Heart left ventricle (tissue), 16 donors: Measurements from ENCODE around the gene KIF4A. TPM values are rescaled to one million over a fixed set of nuclear protein-coding genes. Genes with fewer than 3 reads are reported as not detected.

ENCODE experiments used
- ATAC-seq, 4 donors: fragments of 200-7000 bp; cut with Tn5 transposase; one replicate each; pipeline ENCODE4 v1.9.1; 2020 to 2022; ENCODE audit warnings: moderate library complexity in 4 of 4, mild to moderate bottlenecking in 3 of 4, moderate number of reproducible peaks in 1 of 4
- DNase-seq, 5 donors: peaks; one replicate each; pipeline ENCODE4 v3.0.0-alpha.2; 2020
- H3K27ac ChIP-seq, 12 donors: fragments of 200-600 bp; sonication (generic) in 4 of 12; one replicate each; pipeline versions ENCODE4 v1.5.0 to v1.8.0; 2016 to 2022; ENCODE audit warnings: mild to moderate bottlenecking in 2 of 12
- H3K27me3 ChIP-seq, 9 donors: fragments of 200-600 bp; sonication (generic) in 2 of 9; one replicate each; pipeline versions ENCODE4 v1.5.1 to v1.8.0; 2016 to 2022; ENCODE audit warnings: mild to moderate bottlenecking in 3 of 9
- H3K36me3 ChIP-seq, 9 donors: fragments of 200-600 bp; sonication (generic) in 2 of 9; one replicate each; pipeline versions ENCODE4 v1.5.0 to v1.8.0; 2018 to 2022; ENCODE audit warnings: mild to moderate bottlenecking in 2 of 9
- H3K4me1 ChIP-seq, 12 donors: fragments of 200-600 bp; sonication (generic) in 4 of 12; one replicate each; pipeline versions ENCODE4 v1.5.0 to v1.8.0; 2016 to 2022; ENCODE audit warnings: mild to moderate bottlenecking in 3 of 12
- H3K4me3 ChIP-seq, 12 donors: fragments of 200-600 bp; sonication (generic) in 4 of 12; one replicate each; pipeline versions ENCODE4 v1.5.0 to v1.8.0; 2017 to 2022; ENCODE audit warnings: mild to moderate bottlenecking in 9 of 12, moderate library complexity in 4 of 12
- H3K9me3 ChIP-seq, 12 donors: fragments of 200-600 bp; sonication (generic) in 4 of 12; one replicate each; pipeline versions ENCODE4 v1.5.0 to v1.8.0; 2016 to 2022; ENCODE audit warnings: mild to moderate bottlenecking in 1 of 12
- POLR2A ChIP-seq, 2 donors: fragments of 450-650 bp; IDR thresholded peaks; one replicate each; pipeline ENCODE4 v1.6.1; 2017; ENCODE audit warnings: antibody characterized with exemption in 2 of 2, mild to moderate bottlenecking in 2 of 2, moderate library complexity in 2 of 2
- WGBS, 4 donors: extraction: QIAGEN DNeasy Blood & Tissue Kit in 2 of 4; methylation state at CpG; one replicate each; pipeline versions ENCODE4 v1.1.5 to v1.1.7; 2013 to 2018; 5-methylcytosine and 5-hydroxymethylcytosine counted together
- intact Hi-C, 10 donors: fragments of 100-400 bp; cut with DNase I; formaldehyde crosslinking; loops; one replicate each; pipeline versions ENCODE4 v1.11.1 to v1.14.2; 2022
- polyA plus RNA-seq, 2 donors: library from polyadenylated mRNA; stranded (reverse); fragments of 200-250 nt; gene quantifications; one replicate each; pipeline ENCODE4 v1.2.3, GENCODE V29; 2013
- total RNA-seq, 9 donors: library from RNA; depleted of rRNA in 2 of 9; stranded (reverse); fragments of >200 nt in 2 of 9; fragmentation: NEBNext Ultra II Directional in 3 of 9; extraction: Animal tissue kit (Norgen Biotek cat#: 25700) in 3 of 9; gene quantifications; one replicate each; pipeline versions ENCODE4 v1.1.0 to v1.2.4, GENCODE V29; 2016 to 2023
- TF ChIP-seq, protein P1 (sequence below), 12 donors: fragments of 200-600 bp; sonication (generic) in 4 of 12; IDR thresholded peaks; one replicate each; pipeline versions ENCODE4 v1.5.0 to v1.8.0; 2018 to 2022; ENCODE audit warnings: antibody characterized with exemption in 12 of 12, mild to moderate bottlenecking in 5 of 12
- donor health status: ischemic (EF 13 %, LVEDD 7.1; RV severe dilation, severe dysfunction).
- donor health status: healthy with polysubstance abuse.
- donor health status: DM: no; HTN: yes; CAD: no.
- donor health status: DM: no; HTN: no; CAD: no.
- donor health status: ischemic (EF 25% LVEDD 6.9; RV normal size, moderate dysfunction).
- donor health status: ischemic (EF 25% LVEDD 5.7; RV mildly dilated, moderate dysfunction).
- donor health status: healthy.
- donor health status: DM: yes; HTN: yes; CAD: no.
- donor health status: ischemic (EF 35%, LVEDD 5.7; RV mildly dilated, moderate dysfunction).
- donor health status: nonischemic (EF 11% LVEDD 7.7; RV severe dilation, severe dysfunction).
- donor health status: DM: yes; HTN: yes; CAD: no.
- donor health status: PGD.
- donor health status: ischemic (EF 29% LVEDD 5.4; RV normal size, mild dysfunction).
- donor health status: nonischemic (EF 23%, LVEDD 6.1; RV moderate dilation, normal function).

The KIF4A gene
- total and polyA plus RNA-seq, 11 donors = 0.04 to 4.1 (median 0.18) TPM; not detected in 2

DNA sequence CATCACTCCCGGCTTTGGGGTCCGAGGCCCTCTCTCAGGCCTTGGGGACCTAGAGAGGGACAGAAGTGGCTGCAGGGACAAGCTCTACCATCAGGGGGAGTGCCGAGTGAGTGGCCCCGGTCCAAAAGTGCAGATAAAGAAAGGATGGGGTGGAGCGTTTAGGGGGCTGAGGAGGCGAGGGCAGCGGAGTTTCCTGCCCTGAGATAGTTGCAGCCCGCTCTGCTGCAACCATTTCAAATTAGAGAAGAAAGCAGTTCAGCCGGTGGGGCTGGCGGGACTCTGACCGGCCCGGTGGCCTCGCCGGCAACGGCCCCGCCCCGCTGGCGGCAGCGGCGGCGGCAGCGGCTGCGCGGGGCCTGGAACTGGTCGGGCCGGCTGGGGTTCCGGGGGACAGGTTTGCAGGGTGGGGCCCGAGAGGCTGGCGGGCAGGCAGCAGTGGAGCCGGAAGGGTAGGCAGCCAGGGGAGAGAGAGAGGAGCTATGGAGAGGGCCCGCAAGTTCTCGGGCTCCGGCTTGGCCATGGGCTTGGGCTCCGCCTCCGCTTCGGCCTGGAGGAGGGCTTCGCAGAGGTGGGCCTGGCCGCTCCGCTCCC lies 162.3 kb downstream of the KIF4A start:
- intact Hi-C loops = loop anchor here in 8 of 10 donors (2.0 to 10.0 kb wide), 5 partner anchors 100 to 213 kb away; no protein-coding TSS in a partner anchor
- peak in 3 of 4 donors; percentile 49 to 55 (median 54) for ATAC-seq
- peaks cover 0 to 15% (median 0%) of the 10 kb centered on the region in 12 donors for H3K4me1 ChIP-seq
- H3K9me3 ChIP-seq = no peaks in the 10 kb centered on the region
- no peak for TF ChIP-seq POLR2A (IDR thresholded peaks at IDR 0.05)
- TF ChIP-seq, protein P1, sequence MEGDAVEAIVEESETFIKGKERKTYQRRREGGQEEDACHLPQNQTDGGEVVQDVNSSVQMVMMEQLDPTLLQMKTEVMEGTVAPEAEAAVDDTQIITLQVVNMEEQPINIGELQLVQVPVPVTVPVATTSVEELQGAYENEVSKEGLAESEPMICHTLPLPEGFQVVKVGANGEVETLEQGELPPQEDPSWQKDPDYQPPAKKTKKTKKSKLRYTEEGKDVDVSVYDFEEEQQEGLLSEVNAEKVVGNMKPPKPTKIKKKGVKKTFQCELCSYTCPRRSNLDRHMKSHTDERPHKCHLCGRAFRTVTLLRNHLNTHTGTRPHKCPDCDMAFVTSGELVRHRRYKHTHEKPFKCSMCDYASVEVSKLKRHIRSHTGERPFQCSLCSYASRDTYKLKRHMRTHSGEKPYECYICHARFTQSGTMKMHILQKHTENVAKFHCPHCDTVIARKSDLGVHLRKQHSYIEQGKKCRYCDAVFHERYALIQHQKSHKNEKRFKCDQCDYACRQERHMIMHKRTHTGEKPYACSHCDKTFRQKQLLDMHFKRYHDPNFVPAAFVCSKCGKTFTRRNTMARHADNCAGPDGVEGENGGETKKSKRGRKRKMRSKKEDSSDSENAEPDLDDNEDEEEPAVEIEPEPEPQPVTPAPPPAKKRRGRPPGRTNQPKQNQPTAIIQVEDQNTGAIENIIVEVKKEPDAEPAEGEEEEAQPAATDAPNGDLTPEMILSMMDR (IDR thresholded peaks at IDR 0.05) = peak; percentile 26 to 71 (median 58)
- peak overlapping the region in 9 of 12 donors; percentile 19 to 76 (median 43) for H3K27ac ChIP-seq
- no peaks in the 10 kb centered on the region for H3K36me3 ChIP-seq
- WGBS, 4 donors = 1 to 49% (median 22%) methylated on average over 38 to 39 of the region's 39 CpGs
- H3K4me3 ChIP-seq = peak overlapping the region; percentile 26 to 78 (median 61)
- DNase-seq = peak; percentile 40 to 68 (median 48)
- H3K27me3 ChIP-seq = peaks cover 0 to 29% (median 0%) of the 10 kb centered on the region in 9 donors

DNA sequence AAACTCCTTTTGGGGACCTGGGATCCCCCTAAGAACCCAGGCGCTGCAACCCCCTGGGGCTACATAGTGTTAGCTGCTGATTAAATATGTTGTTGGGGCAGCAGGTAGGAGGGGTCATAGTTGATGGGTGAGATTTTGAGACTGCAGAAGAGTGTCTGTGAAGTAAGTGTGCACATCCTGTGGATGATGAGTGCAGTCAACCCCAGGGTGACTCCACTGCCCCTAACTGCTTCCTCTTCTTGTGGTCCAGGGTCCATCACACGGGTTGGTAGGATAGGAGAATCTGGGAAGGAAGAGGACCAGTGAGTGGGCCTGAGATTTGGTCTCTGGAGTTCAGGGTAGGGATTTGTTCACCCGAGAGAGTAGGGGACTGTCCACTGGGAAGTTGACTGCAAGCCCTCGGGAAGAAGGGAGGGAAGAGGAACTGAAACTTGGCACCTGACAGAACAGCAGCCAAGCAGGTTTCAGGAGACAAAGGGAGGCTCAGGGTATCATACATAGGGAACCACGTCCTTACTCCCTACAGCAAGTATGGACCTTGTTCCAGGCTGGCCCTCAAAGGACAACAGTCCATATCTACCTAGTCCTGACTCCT lies 163.2 kb downstream of the KIF4A start:
- DNase-seq (no peak), ATAC-seq (no peak)
- intact Hi-C loops = loop anchor here in 8 of 10 donors (2.0 to 10.0 kb wide), 5 partner anchors 99 to 212 kb away; no protein-coding TSS in a partner anchor
- Histone ChIP-seq H3K27ac (peak overlapping the region in 1 of 12 donors; percentile 49), H3K9me3 (no peaks in the 10 kb centered on the region), H3K27me3 (peaks cover 0 to 28% (median 0%) of the 10 kb centered on the region in 9 donors), H3K4me3 (peak overlapping the region in 9 of 12 donors; percentile 51 to 78 (median 62)), H3K36me3 (no peaks in the 10 kb centered on the region), H3K4me1 (peaks cover 0 to 15% (median 0%) of the 10 kb centered on the region in 12 donors)
- 59 to 69% (median 65%) methylated on average over 5 of the region's 5 CpGs for WGBS, 4 donors
- no peak for TF ChIP-seq POLR2A (IDR thresholded peaks at IDR 0.05)
- TF ChIP-seq, protein P1 (IDR thresholded peaks at IDR 0.05) = no peak

DNA sequence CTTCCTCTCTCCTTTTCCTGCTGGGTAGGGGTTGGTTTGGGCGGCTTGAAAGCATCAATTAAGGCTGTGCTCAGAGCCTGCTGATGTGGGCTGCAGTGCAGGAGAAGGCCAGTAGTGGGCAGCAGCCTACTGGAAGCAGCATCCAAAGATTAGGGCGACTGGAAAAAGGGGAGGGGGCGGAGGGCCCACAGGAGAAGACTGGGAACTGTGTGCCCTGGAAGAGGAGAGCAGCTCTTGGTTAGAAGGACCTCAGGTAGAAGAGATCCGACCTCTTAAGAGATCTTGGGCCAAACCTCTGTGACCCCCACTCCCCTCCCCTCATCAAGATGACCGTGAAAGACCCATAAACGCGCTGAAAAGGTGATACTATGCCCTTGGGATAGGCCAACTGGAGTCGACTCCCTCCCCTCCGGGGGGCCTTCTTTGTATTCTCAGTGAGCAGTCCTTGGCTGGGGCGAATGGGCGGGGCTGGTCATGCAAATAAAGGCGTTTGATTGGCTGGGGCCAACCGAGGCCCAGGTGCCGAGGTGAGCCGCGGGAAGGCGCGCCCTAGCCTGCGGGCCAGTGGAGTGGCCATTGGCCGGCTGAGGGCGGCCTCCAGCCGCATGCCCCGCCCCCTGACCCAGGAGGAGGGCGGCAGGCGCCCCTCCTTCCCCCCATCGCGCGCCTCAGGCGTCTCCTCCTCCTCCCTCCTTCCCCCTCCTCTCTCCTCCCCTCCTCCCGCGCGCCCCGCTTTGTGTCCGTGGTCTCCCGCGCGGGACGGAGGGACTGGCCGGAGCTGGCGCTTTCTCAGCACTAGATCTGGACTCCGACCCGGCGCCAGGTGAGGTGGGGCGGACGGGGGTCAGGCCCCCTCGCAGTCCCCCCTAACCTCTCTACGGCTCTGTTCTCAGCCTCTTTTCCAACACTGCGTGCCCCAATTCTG lies 164.8 kb downstream of the KIF4A start:
- H3K4me1 ChIP-seq = peaks cover 0 to 15% (median 2%) of the 10 kb centered on the region in 12 donors
- DNase-seq (peak; percentile 56 to 83 (median 78)), ATAC-seq (peak; percentile 87 to 92 (median 88))
- H3K27ac ChIP-seq = peak overlapping the region; percentile 40 to 87 (median 76)
- peak overlapping the region in 11 of 12 donors; percentile 39 to 69 (median 57) for H3K4me3 ChIP-seq
- H3K9me3 ChIP-seq = no peaks in the 10 kb centered on the region
- 23 to 51% (median 29%) methylated on average over 39 to 47 of the region's 48 CpGs for WGBS, 4 donors
- no peaks in the 10 kb centered on the region for H3K36me3 ChIP-seq
- peaks cover 0 to 30% (median 0%) of the 10 kb centered on the region in 9 donors for H3K27me3 ChIP-seq
- intact Hi-C loops = loop anchor here in 9 of 10 donors (1.0 to 10.0 kb wide), 9 partner anchors 26 to 210 kb away; no protein-coding TSS in a partner anchor
- TF ChIP-seq, protein P1 (IDR thresholded peaks at IDR 0.05) = peak; percentile 58 to 79 (median 71)
- TF ChIP-seq POLR2A (IDR thresholded peaks at IDR 0.05) = no peak
